Ishikawa (cell line): ENCODE data around the gene MARCKSL1.

Experiments used
- CEBPB ChIP-seq: IDR thresholded peaks from 2 replicates; pipeline ENCODE4 v1.6.1; 2012
- EP300 ChIP-seq: IDR thresholded peaks from 2 replicates; pipeline ENCODE4 v1.6.1; 2012; ENCODE audit warnings: borderline replicate concordance
- FOXM1 ChIP-seq: IDR thresholded peaks from 2 replicates; pipeline ENCODE4 v1.6.1; 2012; ENCODE audit warnings: low read depth, borderline replicate concordance
- TAF1 ChIP-seq: IDR thresholded peaks from 2 replicates; pipeline ENCODE4 v1.6.1; 2012; ENCODE audit warnings: low read depth, mild to moderate bottlenecking
- TCF12 ChIP-seq: IDR thresholded peaks from 2 replicates; pipeline ENCODE4 v1.6.1; 2012; ENCODE audit warnings: low read depth
- TEAD4 ChIP-seq: IDR thresholded peaks from 2 replicates; pipeline ENCODE4 v1.6.1; 2012
- ZBTB7A ChIP-seq: IDR thresholded peaks from 2 replicates; pipeline ENCODE4 v1.6.1; 2012; ENCODE audit warnings: low read depth
- TF ChIP-seq, protein P1 (sequence below): IDR thresholded peaks from 2 replicates; pipeline ENCODE4 v1.6.1; 2012; ENCODE audit warnings: low read depth, mild to moderate bottlenecking

DNA sequence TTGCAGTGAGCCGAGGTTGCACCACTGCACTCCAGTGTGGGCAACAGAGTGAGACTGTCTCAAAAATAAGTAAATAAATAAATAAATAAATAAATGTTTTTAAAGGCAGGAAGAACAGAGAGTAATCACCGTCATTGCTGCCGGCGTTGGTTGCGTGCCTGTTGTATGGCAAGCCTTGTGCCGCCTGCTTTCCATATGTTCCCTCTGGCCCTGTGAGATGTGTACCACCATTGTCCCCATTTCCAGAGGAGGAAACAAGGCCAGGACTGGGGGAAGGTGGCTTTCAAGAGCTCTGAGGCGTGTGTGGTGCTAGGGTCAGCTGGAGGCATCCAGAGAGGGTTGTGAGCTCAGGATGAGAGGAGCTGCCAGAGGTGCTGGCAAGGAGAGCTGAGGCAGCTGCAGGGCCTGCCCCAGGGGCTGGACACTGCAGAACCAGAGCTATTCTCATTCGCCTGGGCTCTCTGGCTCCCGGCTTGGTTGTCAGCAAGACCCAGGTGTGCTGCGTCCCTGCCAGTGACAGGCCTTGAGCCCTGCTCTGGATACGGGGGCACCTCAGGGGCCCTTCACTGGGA, 5.2 kb upstream of the MARCKSL1 start:
- TF ChIP-seq, protein P1, sequence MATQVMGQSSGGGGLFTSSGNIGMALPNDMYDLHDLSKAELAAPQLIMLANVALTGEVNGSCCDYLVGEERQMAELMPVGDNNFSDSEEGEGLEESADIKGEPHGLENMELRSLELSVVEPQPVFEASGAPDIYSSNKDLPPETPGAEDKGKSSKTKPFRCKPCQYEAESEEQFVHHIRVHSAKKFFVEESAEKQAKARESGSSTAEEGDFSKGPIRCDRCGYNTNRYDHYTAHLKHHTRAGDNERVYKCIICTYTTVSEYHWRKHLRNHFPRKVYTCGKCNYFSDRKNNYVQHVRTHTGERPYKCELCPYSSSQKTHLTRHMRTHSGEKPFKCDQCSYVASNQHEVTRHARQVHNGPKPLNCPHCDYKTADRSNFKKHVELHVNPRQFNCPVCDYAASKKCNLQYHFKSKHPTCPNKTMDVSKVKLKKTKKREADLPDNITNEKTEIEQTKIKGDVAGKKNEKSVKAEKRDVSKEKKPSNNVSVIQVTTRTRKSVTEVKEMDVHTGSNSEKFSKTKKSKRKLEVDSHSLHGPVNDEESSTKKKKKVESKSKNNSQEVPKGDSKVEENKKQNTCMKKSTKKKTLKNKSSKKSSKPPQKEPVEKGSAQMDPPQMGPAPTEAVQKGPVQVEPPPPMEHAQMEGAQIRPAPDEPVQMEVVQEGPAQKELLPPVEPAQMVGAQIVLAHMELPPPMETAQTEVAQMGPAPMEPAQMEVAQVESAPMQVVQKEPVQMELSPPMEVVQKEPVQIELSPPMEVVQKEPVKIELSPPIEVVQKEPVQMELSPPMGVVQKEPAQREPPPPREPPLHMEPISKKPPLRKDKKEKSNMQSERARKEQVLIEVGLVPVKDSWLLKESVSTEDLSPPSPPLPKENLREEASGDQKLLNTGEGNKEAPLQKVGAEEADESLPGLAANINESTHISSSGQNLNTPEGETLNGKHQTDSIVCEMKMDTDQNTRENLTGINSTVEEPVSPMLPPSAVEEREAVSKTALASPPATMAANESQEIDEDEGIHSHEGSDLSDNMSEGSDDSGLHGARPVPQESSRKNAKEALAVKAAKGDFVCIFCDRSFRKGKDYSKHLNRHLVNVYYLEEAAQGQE: no peak
- TF ChIP-seq EP300: no peak
- no peak for TF ChIP-seq TAF1
- no peak for TF ChIP-seq ZBTB7A
- TF ChIP-seq CEBPB: no peak
- no peak for TF ChIP-seq TEAD4
- no peak for TF ChIP-seq FOXM1
- no peak for TF ChIP-seq TCF12
